Liver (tissue), 3 donors: ENCODE data around the gene ZDHHC14.

Source experiments
- FOXA1 ChIP-seq: IDR thresholded peaks from 2 replicates; pipeline ENCODE4 v1.6.1; 2016; ENCODE audit warnings: antibody characterized with exemption
- GABPA ChIP-seq, 2 donors: IDR thresholded peaks in 1 of 2; conservative IDR thresholded peaks in 1 of 2; 2 replicates each; pipeline ENCODE4 v1.6.1; 2016; ENCODE audit warnings: antibody characterized with exemption in 2 of 2, mild to moderate bottlenecking in 1 of 2, moderate library complexity in 1 of 2
- RAD21 ChIP-seq, 2 donors: IDR thresholded peaks; 2 replicates each; pipeline ENCODE4 v1.6.1; 2016; ENCODE audit warnings: antibody characterized with exemption in 2 of 2, mild to moderate bottlenecking in 2 of 2
- SP1 ChIP-seq: IDR thresholded peaks from 2 replicates; pipeline ENCODE4 v1.6.1; 2018; ENCODE audit warnings: antibody characterized with exemption, mild to moderate bottlenecking
- YY1 ChIP-seq: IDR thresholded peaks from 2 replicates; pipeline ENCODE4 v1.6.1; 2016; ENCODE audit warnings: antibody characterized with exemption, mild to moderate bottlenecking
- TF ChIP-seq, protein P1 (sequence below): fragments of 150-350 bp; IDR thresholded peaks from 2 replicates; pipeline ENCODE4 v1.5.1; 2017; ENCODE audit warnings: improper control_type of control experiment, low read depth, low read length; ENCODE audit not compliant: missing input control
- TF ChIP-seq, protein P2 (sequence below): IDR thresholded peaks from 2 replicates; pipeline ENCODE4 v1.6.1; 2016; ENCODE audit warnings: antibody characterized with exemption
- TF ChIP-seq, protein P3 (sequence below): IDR thresholded peaks from 2 replicates; pipeline ENCODE4 v1.6.1; 2016; ENCODE audit warnings: antibody characterized with exemption, mild to moderate bottlenecking
- donor health status: healthy.
- donor health status: healthy.

DNA sequence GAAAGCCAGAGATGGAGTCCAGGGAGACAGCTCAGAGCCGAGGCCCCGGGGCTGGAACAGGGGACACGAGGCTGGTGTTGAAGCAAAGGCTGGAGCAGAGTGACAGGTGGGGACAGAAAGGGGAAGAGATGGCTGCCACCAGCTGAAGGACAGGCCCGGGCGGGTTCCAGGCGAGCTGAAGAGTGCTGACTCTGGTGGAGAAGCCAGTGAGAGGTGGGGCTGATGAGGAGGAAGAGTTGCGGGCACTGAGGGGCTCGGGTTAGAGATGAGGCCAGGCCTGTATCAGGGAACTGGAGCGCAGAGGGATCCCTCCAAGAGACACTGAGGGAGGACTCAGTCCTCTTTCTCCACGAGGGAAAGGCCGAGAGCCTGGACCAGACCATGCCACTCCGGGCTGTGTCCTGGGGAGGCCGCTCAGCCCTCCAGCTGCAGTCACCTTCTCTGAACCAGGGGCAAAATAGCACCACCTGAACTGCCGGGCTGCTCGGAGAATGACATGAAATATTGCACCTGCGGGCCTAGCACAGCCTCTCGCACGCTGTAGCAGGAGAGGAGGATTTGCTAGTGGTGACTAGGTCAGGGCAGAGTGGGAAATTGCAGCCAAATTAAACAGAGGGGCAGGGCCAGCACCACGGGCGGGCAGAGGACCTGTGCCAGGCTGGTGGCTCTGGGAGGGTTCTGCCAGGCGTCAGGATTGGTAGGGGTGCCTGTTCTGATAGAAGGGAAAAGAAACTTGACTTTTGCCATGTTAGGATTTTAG, 175.9 kb downstream of the ZDHHC14 start:
- TF ChIP-seq, protein P1, sequence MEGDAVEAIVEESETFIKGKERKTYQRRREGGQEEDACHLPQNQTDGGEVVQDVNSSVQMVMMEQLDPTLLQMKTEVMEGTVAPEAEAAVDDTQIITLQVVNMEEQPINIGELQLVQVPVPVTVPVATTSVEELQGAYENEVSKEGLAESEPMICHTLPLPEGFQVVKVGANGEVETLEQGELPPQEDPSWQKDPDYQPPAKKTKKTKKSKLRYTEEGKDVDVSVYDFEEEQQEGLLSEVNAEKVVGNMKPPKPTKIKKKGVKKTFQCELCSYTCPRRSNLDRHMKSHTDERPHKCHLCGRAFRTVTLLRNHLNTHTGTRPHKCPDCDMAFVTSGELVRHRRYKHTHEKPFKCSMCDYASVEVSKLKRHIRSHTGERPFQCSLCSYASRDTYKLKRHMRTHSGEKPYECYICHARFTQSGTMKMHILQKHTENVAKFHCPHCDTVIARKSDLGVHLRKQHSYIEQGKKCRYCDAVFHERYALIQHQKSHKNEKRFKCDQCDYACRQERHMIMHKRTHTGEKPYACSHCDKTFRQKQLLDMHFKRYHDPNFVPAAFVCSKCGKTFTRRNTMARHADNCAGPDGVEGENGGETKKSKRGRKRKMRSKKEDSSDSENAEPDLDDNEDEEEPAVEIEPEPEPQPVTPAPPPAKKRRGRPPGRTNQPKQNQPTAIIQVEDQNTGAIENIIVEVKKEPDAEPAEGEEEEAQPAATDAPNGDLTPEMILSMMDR: no peak
- TF ChIP-seq, protein P2, sequence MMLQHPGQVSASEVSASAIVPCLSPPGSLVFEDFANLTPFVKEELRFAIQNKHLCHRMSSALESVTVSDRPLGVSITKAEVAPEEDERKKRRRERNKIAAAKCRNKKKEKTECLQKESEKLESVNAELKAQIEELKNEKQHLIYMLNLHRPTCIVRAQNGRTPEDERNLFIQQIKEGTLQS: no peak
- TF ChIP-seq GABPA (IDR thresholded peaks at IDR 0.05 in 1 of 2, conservative IDR thresholded peaks at IDR 0.05 in 1 of 2): no peak
- TF ChIP-seq RAD21 (IDR thresholded peaks at IDR 0.05): peak; percentile 65 to 75
- TF ChIP-seq, protein P3, sequence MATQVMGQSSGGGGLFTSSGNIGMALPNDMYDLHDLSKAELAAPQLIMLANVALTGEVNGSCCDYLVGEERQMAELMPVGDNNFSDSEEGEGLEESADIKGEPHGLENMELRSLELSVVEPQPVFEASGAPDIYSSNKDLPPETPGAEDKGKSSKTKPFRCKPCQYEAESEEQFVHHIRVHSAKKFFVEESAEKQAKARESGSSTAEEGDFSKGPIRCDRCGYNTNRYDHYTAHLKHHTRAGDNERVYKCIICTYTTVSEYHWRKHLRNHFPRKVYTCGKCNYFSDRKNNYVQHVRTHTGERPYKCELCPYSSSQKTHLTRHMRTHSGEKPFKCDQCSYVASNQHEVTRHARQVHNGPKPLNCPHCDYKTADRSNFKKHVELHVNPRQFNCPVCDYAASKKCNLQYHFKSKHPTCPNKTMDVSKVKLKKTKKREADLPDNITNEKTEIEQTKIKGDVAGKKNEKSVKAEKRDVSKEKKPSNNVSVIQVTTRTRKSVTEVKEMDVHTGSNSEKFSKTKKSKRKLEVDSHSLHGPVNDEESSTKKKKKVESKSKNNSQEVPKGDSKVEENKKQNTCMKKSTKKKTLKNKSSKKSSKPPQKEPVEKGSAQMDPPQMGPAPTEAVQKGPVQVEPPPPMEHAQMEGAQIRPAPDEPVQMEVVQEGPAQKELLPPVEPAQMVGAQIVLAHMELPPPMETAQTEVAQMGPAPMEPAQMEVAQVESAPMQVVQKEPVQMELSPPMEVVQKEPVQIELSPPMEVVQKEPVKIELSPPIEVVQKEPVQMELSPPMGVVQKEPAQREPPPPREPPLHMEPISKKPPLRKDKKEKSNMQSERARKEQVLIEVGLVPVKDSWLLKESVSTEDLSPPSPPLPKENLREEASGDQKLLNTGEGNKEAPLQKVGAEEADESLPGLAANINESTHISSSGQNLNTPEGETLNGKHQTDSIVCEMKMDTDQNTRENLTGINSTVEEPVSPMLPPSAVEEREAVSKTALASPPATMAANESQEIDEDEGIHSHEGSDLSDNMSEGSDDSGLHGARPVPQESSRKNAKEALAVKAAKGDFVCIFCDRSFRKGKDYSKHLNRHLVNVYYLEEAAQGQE: peak; percentile 82
- peak; percentile 79 for TF ChIP-seq SP1
- peak; percentile 65 for TF ChIP-seq YY1
- TF ChIP-seq FOXA1: no peak
